Keratinocyte (primary cell): ENCODE data around the gene ZFPM1.

ENCODE experiments used
- EZH2 ChIP-seq: IDR thresholded peaks from one replicate; pipeline ENCODE4 v1.6.1; 2012; ENCODE audit warnings: inconsistent platforms, mild to moderate bottlenecking, low read length, moderate library complexity
- TF ChIP-seq, protein P1 (sequence below), 3 experiments: IDR thresholded peaks in 1 of 3; conservative IDR thresholded peaks in 1 of 3; optimal IDR thresholded peaks in 1 of 3; 2 replicates in 2 of 3; 3 replicates in 1 of 3; pipeline versions ENCODE3 to v1.5.1; 2011; ENCODE audit warnings: low read length in 3 of 3, mild to moderate bottlenecking in 3 of 3, moderate library complexity in 2 of 3, control low read depth in 1 of 3, inconsistent platforms in 1 of 3; ENCODE audit not compliant: insufficient read depth in 2 of 3; ENCODE audit errors: extremely low read depth in 1 of 3

GRCh38 chr16:88527186-88527936 is 74.3 kb downstream of the ZFPM1 start:
- TF ChIP-seq, protein P1, sequence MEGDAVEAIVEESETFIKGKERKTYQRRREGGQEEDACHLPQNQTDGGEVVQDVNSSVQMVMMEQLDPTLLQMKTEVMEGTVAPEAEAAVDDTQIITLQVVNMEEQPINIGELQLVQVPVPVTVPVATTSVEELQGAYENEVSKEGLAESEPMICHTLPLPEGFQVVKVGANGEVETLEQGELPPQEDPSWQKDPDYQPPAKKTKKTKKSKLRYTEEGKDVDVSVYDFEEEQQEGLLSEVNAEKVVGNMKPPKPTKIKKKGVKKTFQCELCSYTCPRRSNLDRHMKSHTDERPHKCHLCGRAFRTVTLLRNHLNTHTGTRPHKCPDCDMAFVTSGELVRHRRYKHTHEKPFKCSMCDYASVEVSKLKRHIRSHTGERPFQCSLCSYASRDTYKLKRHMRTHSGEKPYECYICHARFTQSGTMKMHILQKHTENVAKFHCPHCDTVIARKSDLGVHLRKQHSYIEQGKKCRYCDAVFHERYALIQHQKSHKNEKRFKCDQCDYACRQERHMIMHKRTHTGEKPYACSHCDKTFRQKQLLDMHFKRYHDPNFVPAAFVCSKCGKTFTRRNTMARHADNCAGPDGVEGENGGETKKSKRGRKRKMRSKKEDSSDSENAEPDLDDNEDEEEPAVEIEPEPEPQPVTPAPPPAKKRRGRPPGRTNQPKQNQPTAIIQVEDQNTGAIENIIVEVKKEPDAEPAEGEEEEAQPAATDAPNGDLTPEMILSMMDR (optimal IDR thresholded peaks at IDR 0.05 in 1 of 3, IDR thresholded peaks at IDR 0.05 in 1 of 3, conservative IDR thresholded peaks at IDR 0.05 in 1 of 3; ENCODE audit: extremely low read depth in 1 of 3, insufficient read depth in 2 of 3, low read length in 3 of 3): peak; percentile 52 to 81 (median 71)
- TF ChIP-seq EZH2: no peak
